Fibroblast of mammary gland (primary cell): ENCODE data around the gene HIPK2.
A peak's percentile ranks its signal among the peaks of the same experiment; 100 is the strongest.

ENCODE experiments used
- DNase-seq: peaks from one replicate; pipeline ENCODE4 v3.0.0-alpha.2; 2010; ENCODE audit warnings: low read depth
- H3K4me3 ChIP-seq: 2 replicates; pipeline ENCODE4 v1.5.1; 2011; ENCODE audit warnings: low read depth, mild to moderate bottlenecking, low read length, moderate library complexity; ENCODE audit not compliant: control insufficient read depth
- CTCF ChIP-seq: conservative IDR thresholded peaks from 2 replicates; pipeline ENCODE4 v1.5.1; 2011; ENCODE audit warnings: low read depth, low read length, inconsistent platforms; ENCODE audit not compliant: control insufficient read depth, insufficient read depth

Gene HIPK2

GRCh38 chr7:139797607-139798006 lies 19.8 kb upstream of the HIPK2 start:
- DNase-seq = no peak
- TF ChIP-seq CTCF = no peak
- no peak overlapping the region for H3K4me3 ChIP-seq

- DNase-seq = no peak
- TF ChIP-seq CTCF = no peak
- no peak overlapping the region for H3K4me3 ChIP-seq
Observed at GRCh38 chr7:139791316-139791715, 13.5 kb upstream of the HIPK2 start.

GRCh38 chr7:139784648-139785047 lies 6.8 kb upstream of the HIPK2 start:
- DNase-seq = no peak
- H3K4me3 ChIP-seq = no peak overlapping the region
- TF ChIP-seq CTCF = no peak

- TF ChIP-seq CTCF = no peak
- DNase-seq = no peak
- no peak overlapping the region for H3K4me3 ChIP-seq
Observed at GRCh38 chr7:139783647-139784385, 6.0 kb upstream of the HIPK2 start.

GRCh38 chr7:139782932-139783331 lies 5.1 kb upstream of the HIPK2 start:
- DNase-seq = no peak
- no peak overlapping the region for H3K4me3 ChIP-seq
- no peak for TF ChIP-seq CTCF

GRCh38 chr7:139777133-139777891 lies 486 bp downstream of the HIPK2 start:
- peak overlapping the region; percentile 97 for H3K4me3 ChIP-seq
- DNase-seq = no peak

More at GRCh38 chr7:139777133-139777891, 486 bp downstream of the HIPK2 start:
- TF ChIP-seq CTCF = no peak
